OCI-LY7 (cell line): ENCODE data around the gene CXorf66.

Source experiments
- CTCF ChIP-seq: fragments of 200-600 bp; sonication (generic); conservative IDR thresholded peaks from 2 replicates; pipeline ENCODE4 v1.5.1; 2014; ENCODE audit warnings: mild to moderate bottlenecking, antibody characterized with exemption, low read length, moderate library complexity, mixed read lengths
- EZH2phosphoT487 ChIP-seq: fragments of 200-600 bp; sonication (generic); IDR thresholded peaks from 2 replicates; pipeline ENCODE4 v1.6.1; 2018; ENCODE audit warnings: low read depth, borderline replicate concordance, mild to moderate bottlenecking, mixed run types, antibody characterized with exemption, low read length, moderate library complexity, mixed read lengths

- TF ChIP-seq EZH2phosphoT487 (no peak), CTCF (no peak)
Observed at GRCh38 chrX:139933904-139934303, 31.4 kb downstream of the CXorf66 start.
